Measurements from ENCODE around the gene DEPDC1B.
"Not testable (repeated sequence)": the region's sequence is repeated elsewhere in the genome, so short reads cannot be mapped to it uniquely, and the experiment has no call there.

DNA sequence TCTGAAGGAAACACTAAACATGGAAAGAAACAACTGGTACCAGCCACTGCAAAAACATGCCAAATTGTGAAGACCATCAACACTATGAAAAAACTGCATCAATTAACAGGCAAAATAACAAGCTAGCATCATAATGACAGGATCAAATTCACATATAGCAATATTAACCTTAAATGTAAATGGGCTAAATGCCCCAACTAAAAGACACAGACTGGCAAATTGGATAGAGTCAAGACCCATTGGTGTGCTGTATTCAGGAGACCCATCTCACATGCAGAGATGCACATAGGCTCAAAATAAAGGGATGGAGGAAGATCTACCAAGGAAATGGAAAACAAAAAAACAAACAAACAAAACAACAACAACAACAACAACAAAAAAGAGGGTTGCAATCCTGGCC is 30.9 kb upstream of the DEPDC1B start:
- not testable (repeated sequence) for TF ChIP-seq POLR2A (IDR thresholded peaks at IDR 0.05; ENCODE audit: low read length); GATA1 (IDR thresholded peaks at IDR 0.05; ENCODE audit: low read depth, low read length)

Measured in erythroblast (primary cell).